HepG2 (cell line): Measurements from ENCODE around the gene POLR3E. TPM values are rescaled to one million over a fixed set of nuclear protein-coding genes. Genes with fewer than 3 reads are reported as not detected.

Source experiments
- FOXC1 ChIP-seq: sonication (generic); formaldehyde crosslinking; IDR thresholded peaks from 2 replicates; pipeline ENCODE4 v1.8.0; 2022; ENCODE audit warnings: mild to moderate bottlenecking, missing genetic modification reagents, borderline replicate concordance
- GMEB2 ChIP-seq: IDR thresholded peaks from 2 replicates; pipeline ENCODE4 v1.6.1; 2016; ENCODE audit warnings: missing biosample characterization, missing genetic modification reagents, low read depth
- IKZF4 ChIP-seq: sonication (generic); formaldehyde crosslinking; IDR thresholded peaks from 2 replicates; pipeline ENCODE4 v1.5.1; 2020; ENCODE audit warnings: borderline replicate concordance, mild to moderate bottlenecking, low read depth, missing genetic modification reagents; ENCODE audit errors: not compliant biosample characterization
- KAT7 ChIP-seq: IDR thresholded peaks from 2 replicates; pipeline ENCODE4 v1.6.1; 2018; ENCODE audit warnings: borderline replicate concordance, missing compliant biosample characterization
- NONO ChIP-seq, 2 experiments: fragments of 450-650 bp in 1 of 2; sonication (generic) in 1 of 2; formaldehyde crosslinking in 1 of 2; IDR thresholded peaks in 1 of 2; conservative IDR thresholded peaks in 1 of 2; 2 replicates each; pipeline versions ENCODE4 v1.6.1 to v1.8.0; 2017 to 2022; ENCODE audit warnings: mild to moderate bottlenecking in 1 of 2, missing genetic modification reagents in 1 of 2, moderate library complexity in 1 of 2
- PITX1 ChIP-seq: sonication (generic); formaldehyde crosslinking; IDR thresholded peaks from 2 replicates; pipeline ENCODE4 v1.5.1; 2020; ENCODE audit warnings: mild to moderate bottlenecking, missing genetic modification reagents
- SMYD3 ChIP-seq: sonication (generic); formaldehyde crosslinking; IDR thresholded peaks from 2 replicates; pipeline ENCODE4 v1.8.1; 2023; ENCODE audit warnings: mild to moderate bottlenecking, missing genetic modification reagents
- SRY ChIP-seq: sonication (generic); formaldehyde crosslinking; IDR thresholded peaks from 2 replicates; pipeline ENCODE4 v1.8.0; 2022; ENCODE audit warnings: mild to moderate bottlenecking, missing genetic modification reagents
- ZHX1 ChIP-seq: sonication (generic); formaldehyde crosslinking; IDR thresholded peaks from 2 replicates; pipeline ENCODE4 v1.8.1; 2022; ENCODE audit warnings: low read depth, mild to moderate bottlenecking, missing genetic modification reagents
- ZNF136 ChIP-seq: sonication (generic); formaldehyde crosslinking; IDR thresholded peaks from 2 replicates; pipeline ENCODE4 v1.8.1; 2022; ENCODE audit warnings: low read depth, mild to moderate bottlenecking, moderate library complexity, missing genetic modification reagents
- ZNF224 ChIP-seq: sonication (generic); formaldehyde crosslinking; IDR thresholded peaks from 2 replicates; pipeline ENCODE4 v1.5.0; 2020; ENCODE audit warnings: mild to moderate bottlenecking, missing genetic modification reagents
- ZNF414 ChIP-seq: sonication (generic); formaldehyde crosslinking; IDR thresholded peaks from 2 replicates; pipeline ENCODE4 v1.5.0; 2020; ENCODE audit warnings: missing genetic modification reagents
- ZSCAN29 ChIP-seq: sonication (generic); formaldehyde crosslinking; conservative IDR thresholded peaks from 2 replicates; pipeline ENCODE4 v1.4.0; 2020; ENCODE audit warnings: mild to moderate bottlenecking, missing genetic modification reagents
- polyA plus RNA-seq, 8 experiments: library from polyadenylated mRNA; depleted of rRNA in 3 of 8; stranded (reverse) in 7 of 8; unstranded in 1 of 8; fragments of >200 nt; fragmentation: Illumina TruSeq in 4 of 8; extraction: Trizol in 4 of 8; gene quantifications; 2 replicates each; pipeline versions ENCODE4 v1.2.1 to v1.2.3, GENCODE V29; 2011 to 2016; ENCODE audit warnings: low read depth in 4 of 8, missing spikeins in 1 of 8, mixed read lengths in 1 of 8; ENCODE audit not compliant: insufficient read depth in 1 of 8
- total RNA-seq, 5 experiments: library from RNA; depleted of rRNA; stranded (reverse); fragments of >200 nt; fragmentation: Illumina TruSeq; extraction: Trizol; gene quantifications; 2 replicates each; pipeline ENCODE4 v1.2.3, GENCODE V29; 2016; ENCODE audit warnings: low read depth in 1 of 5
- TF ChIP-seq, protein P1 (sequence below), 2 experiments: sonication (generic) in 1 of 2; formaldehyde crosslinking in 1 of 2; IDR thresholded peaks; 2 replicates each; pipeline versions ENCODE4 v1.6.1 to v1.9.0; 2014 to 2022; ENCODE audit warnings: antibody characterized with exemption in 1 of 2, borderline replicate concordance in 1 of 2, inconsistent platforms in 1 of 2, low read depth in 1 of 2, missing genetic modification reagents in 1 of 2

The POLR3E gene
- total and polyA plus RNA-seq, 2 of the 13 experiments (the other 11 are each of a cell fraction or from before 2014, with no cell fraction given) = 135 to 262 TPM

GRCh38 chr16:22375117-22375962, 78.1 kb downstream of the POLR3E start (continued):
- TF ChIP-seq NONO (IDR thresholded peaks at IDR 0.05) = no peak
- TF ChIP-seq NONO (CRISPR knock-in tag; conservative IDR thresholded peaks at IDR 0.05) = peak; percentile 17; the same call in 1 of the 2 replicates
- peak; percentile 38; the same call in 1 of the 2 replicates for TF ChIP-seq ZNF414 (CRISPR knock-in tag)
- TF ChIP-seq KAT7 (CRISPR knock-in tag) = peak; percentile 80; the same call in 1 of the 2 replicates
- 0 out of 2 replicates have a peak, but pooled peaks have one; percentile 7 for TF ChIP-seq SRY (CRISPR knock-in tag)
- TF ChIP-seq FOXC1 (CRISPR knock-in tag) = peak; percentile 42; the same call in 1 of the 2 replicates
- TF ChIP-seq, protein P1, sequence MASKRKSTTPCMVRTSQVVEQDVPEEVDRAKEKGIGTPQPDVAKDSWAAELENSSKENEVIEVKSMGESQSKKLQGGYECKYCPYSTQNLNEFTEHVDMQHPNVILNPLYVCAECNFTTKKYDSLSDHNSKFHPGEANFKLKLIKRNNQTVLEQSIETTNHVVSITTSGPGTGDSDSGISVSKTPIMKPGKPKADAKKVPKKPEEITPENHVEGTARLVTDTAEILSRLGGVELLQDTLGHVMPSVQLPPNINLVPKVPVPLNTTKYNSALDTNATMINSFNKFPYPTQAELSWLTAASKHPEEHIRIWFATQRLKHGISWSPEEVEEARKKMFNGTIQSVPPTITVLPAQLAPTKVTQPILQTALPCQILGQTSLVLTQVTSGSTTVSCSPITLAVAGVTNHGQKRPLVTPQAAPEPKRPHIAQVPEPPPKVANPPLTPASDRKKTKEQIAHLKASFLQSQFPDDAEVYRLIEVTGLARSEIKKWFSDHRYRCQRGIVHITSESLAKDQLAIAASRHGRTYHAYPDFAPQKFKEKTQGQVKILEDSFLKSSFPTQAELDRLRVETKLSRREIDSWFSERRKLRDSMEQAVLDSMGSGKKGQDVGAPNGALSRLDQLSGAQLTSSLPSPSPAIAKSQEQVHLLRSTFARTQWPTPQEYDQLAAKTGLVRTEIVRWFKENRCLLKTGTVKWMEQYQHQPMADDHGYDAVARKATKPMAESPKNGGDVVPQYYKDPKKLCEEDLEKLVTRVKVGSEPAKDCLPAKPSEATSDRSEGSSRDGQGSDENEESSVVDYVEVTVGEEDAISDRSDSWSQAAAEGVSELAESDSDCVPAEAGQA (IDR thresholded peaks at IDR 0.05; ENCODE audit: low read depth) = no peak
- TF ChIP-seq, protein P1 (CRISPR knock-in tag; IDR thresholded peaks at IDR 0.05; ENCODE audit: borderline replicate concordance) = no peak
- peak; percentile 89; the same call in 1 of the 2 replicates for TF ChIP-seq ZSCAN29 (CRISPR knock-in tag)
- 0 out of 2 replicates have a peak, but pooled peaks have one; percentile 42 for TF ChIP-seq PITX1 (CRISPR knock-in tag)
- no peak for TF ChIP-seq SMYD3
- TF ChIP-seq GMEB2 (CRISPR knock-in tag) = no peak
- no peak for TF ChIP-seq IKZF4 (CRISPR knock-in tag)
- TF ChIP-seq ZNF136 (CRISPR knock-in tag) = 0 out of 2 replicates have a peak, but pooled peaks have one; percentile 2
- TF ChIP-seq ZNF224 = peak; percentile 38; the same call in 1 of the 2 replicates
- TF ChIP-seq ZHX1 (CRISPR knock-in tag) = no peak
